HEK293 (cell line): Measurements from ENCODE around the gene FAM78B.

Experiments used
- CTCF ChIA-PET: fragments of 350-600 bp; formaldehyde crosslinking; extraction: SDS; loops from one replicate; lab custom pipeline; 2021; ENCODE audit warnings: antibody characterized with exemption; lab: Yijun Ruan, JAX
- POLR2A ChIA-PET: fragments of 300-600 bp; formaldehyde crosslinking; extraction: SDS; loops from one replicate; lab custom pipeline; 2020; ENCODE audit warnings: antibody characterized with exemption, inconsistent platforms; lab: Yijun Ruan, JAX
- H3K27ac ChIP-seq: fragments of 200-500 bp; sonication (Bioruptor generic); 2 replicates; pipeline ENCODE4 v1.5.1; 2014; ENCODE audit warnings: low read depth, low read length, control low read depth, inconsistent platforms; ENCODE audit errors: extremely low read depth
- H3K36me3 ChIP-seq, 2 experiments: fragments of 200-500 bp in 1 of 2; sonication (Bioruptor generic) in 1 of 2; 1 replicate in 1 of 2; 2 replicates in 1 of 2; pipeline ENCODE4 v1.5.1; 2014 to 2017; ENCODE audit warnings: inconsistent platforms in 2 of 2, low read length in 2 of 2; ENCODE audit not compliant: control insufficient read depth in 2 of 2, insufficient read depth in 1 of 2
- H3K4me1 ChIP-seq: fragments of 200-500 bp; sonication (Bioruptor generic); 2 replicates; pipeline ENCODE4 v1.5.1; 2014; ENCODE audit warnings: mild to moderate bottlenecking, low read length, inconsistent platforms; ENCODE audit not compliant: control insufficient read depth, insufficient read depth
- H3K4me3 ChIP-seq: 2 replicates; pipeline ENCODE4 v1.5.1; 2011; ENCODE audit warnings: low read depth, mild to moderate bottlenecking, control low read depth, low read length, moderate library complexity
- H3K9me3 ChIP-seq: fragments of 200-500 bp; sonication (Bioruptor generic); 2 replicates; pipeline ENCODE4 v1.5.1; 2014; ENCODE audit warnings: low read depth, low read length, inconsistent platforms; ENCODE audit not compliant: control insufficient read depth, insufficient read depth
- EGR2 ChIP-seq: fragments of 450-650 bp; formaldehyde crosslinking; IDR thresholded peaks from 2 replicates; pipeline ENCODE4 v1.5.1; 2016; ENCODE audit warnings: low read depth, missing biosample characterization, missing genetic modification characterization
- GLI4 ChIP-seq: fragments of 450-650 bp; formaldehyde crosslinking; IDR thresholded peaks from 2 replicates; pipeline ENCODE4 v1.5.1; 2016; ENCODE audit warnings: missing biosample characterization, missing genetic modification characterization
- REPIN1 ChIP-seq: fragments of 450-650 bp; formaldehyde crosslinking; IDR thresholded peaks from 2 replicates; pipeline ENCODE4 v1.5.1; 2017; ENCODE audit warnings: missing biosample characterization, missing genetic modification characterization, low read depth
- SCRT2 ChIP-seq: fragments of 450-650 bp; formaldehyde crosslinking; IDR thresholded peaks from 2 replicates; pipeline ENCODE4 v1.5.1; 2016; ENCODE audit warnings: missing biosample characterization, missing genetic modification characterization
- SETDB1 ChIP-seq: IDR thresholded peaks from one replicate; pipeline ENCODE4 v1.6.1; 2017; ENCODE audit warnings: mild to moderate bottlenecking, low read length, moderate library complexity, mixed read lengths; ENCODE audit not compliant: insufficient read length
- ZBTB48 ChIP-seq: fragments of 450-650 bp; formaldehyde crosslinking; IDR thresholded peaks from 2 replicates; pipeline ENCODE4 v1.5.1; 2016; ENCODE audit warnings: missing biosample characterization, missing genetic modification characterization
- ZBTB7A ChIP-seq: fragments of 450-650 bp; formaldehyde crosslinking; IDR thresholded peaks from 2 replicates; pipeline ENCODE4 v1.5.1; 2016; ENCODE audit warnings: low read depth, missing biosample characterization, missing genetic modification characterization
- ZFHX2 ChIP-seq: fragments of 450-650 bp; formaldehyde crosslinking; conservative IDR thresholded peaks from 2 replicates; pipeline ENCODE4 v1.5.1; 2016; ENCODE audit warnings: missing biosample characterization, missing genetic modification characterization
- ZNF174 ChIP-seq: fragments of 450-650 bp; formaldehyde crosslinking; IDR thresholded peaks from 2 replicates; pipeline ENCODE4 v1.5.0; 2017; ENCODE audit warnings: missing biosample characterization, mild to moderate bottlenecking, missing genetic modification characterization
- ZNF211 ChIP-seq: fragments of 450-650 bp; formaldehyde crosslinking; IDR thresholded peaks from 2 replicates; pipeline ENCODE4 v1.5.1; 2016; ENCODE audit warnings: low read depth, missing biosample characterization, missing genetic modification characterization
- ZNF214 ChIP-seq: fragments of 450-650 bp; formaldehyde crosslinking; IDR thresholded peaks from 2 replicates; pipeline ENCODE4 v1.5.1; 2017; ENCODE audit warnings: missing biosample characterization, mild to moderate bottlenecking, missing genetic modification characterization, borderline replicate concordance
- ZNF335 ChIP-seq: fragments of 450-650 bp; formaldehyde crosslinking; conservative IDR thresholded peaks from 2 replicates; pipeline ENCODE4 v1.5.1; 2016; ENCODE audit warnings: missing biosample characterization, missing genetic modification characterization
- ZNF350 ChIP-seq: fragments of 450-650 bp; formaldehyde crosslinking; IDR thresholded peaks from 2 replicates; pipeline ENCODE4 v1.5.0; 2017; ENCODE audit warnings: missing biosample characterization, mild to moderate bottlenecking, missing genetic modification characterization
- ZNF354C ChIP-seq: fragments of 450-650 bp; formaldehyde crosslinking; IDR thresholded peaks from 2 replicates; pipeline ENCODE4 v1.5.1; 2016; ENCODE audit warnings: missing biosample characterization, missing genetic modification characterization, low read depth, borderline replicate concordance
- ZNF423 ChIP-seq: fragments of 450-650 bp; formaldehyde crosslinking; IDR thresholded peaks from 2 replicates; pipeline ENCODE4 v1.5.1; 2016; ENCODE audit warnings: missing biosample characterization, missing genetic modification characterization
- ZNF488 ChIP-seq: fragments of 450-650 bp; formaldehyde crosslinking; IDR thresholded peaks from 2 replicates; pipeline ENCODE4 v1.5.1; 2016; ENCODE audit warnings: missing biosample characterization, missing genetic modification characterization
- ZNF521 ChIP-seq: fragments of 450-650 bp; formaldehyde crosslinking; IDR thresholded peaks from 2 replicates; pipeline ENCODE4 v1.5.1; 2017; ENCODE audit warnings: missing biosample characterization, mild to moderate bottlenecking, missing genetic modification characterization
- ZNF548 ChIP-seq: fragments of 450-650 bp; formaldehyde crosslinking; IDR thresholded peaks from 2 replicates; pipeline ENCODE4 v1.5.1; 2016; ENCODE audit warnings: missing biosample characterization, missing genetic modification characterization
- ZNF561 ChIP-seq: fragments of 450-650 bp; IDR thresholded peaks from 2 replicates; pipeline ENCODE4 v1.5.1; 2018; ENCODE audit warnings: missing biosample characterization, missing genetic modification characterization, borderline replicate concordance
- ZNF571 ChIP-seq: fragments of 450-650 bp; formaldehyde crosslinking; IDR thresholded peaks from 2 replicates; pipeline ENCODE4 v1.5.0; 2017; ENCODE audit warnings: missing biosample characterization, missing genetic modification characterization
- ZNF658 ChIP-seq: fragments of 450-650 bp; formaldehyde crosslinking; IDR thresholded peaks from 2 replicates; pipeline ENCODE4; 2016; ENCODE audit warnings: missing biosample characterization, missing genetic modification characterization
- ZNF707 ChIP-seq: fragments of 450-650 bp; formaldehyde crosslinking; IDR thresholded peaks from 2 replicates; pipeline ENCODE4 v1.5.1; 2016; ENCODE audit warnings: missing biosample characterization, missing genetic modification characterization
- ZNF792 ChIP-seq: fragments of 450-650 bp; formaldehyde crosslinking; IDR thresholded peaks from 2 replicates; pipeline ENCODE4 v1.5.1; 2016; ENCODE audit warnings: missing biosample characterization, missing genetic modification characterization
- TF ChIP-seq, protein P1 (sequence below): sonication (generic); formaldehyde crosslinking; IDR thresholded peaks from 2 replicates; pipeline ENCODE4 v1.8.1; 2022; ENCODE audit warnings: mild to moderate bottlenecking, moderate library complexity, missing genetic modification reagents
- TF ChIP-seq, protein P2 (sequence below): fragments of 450-650 bp; formaldehyde crosslinking; IDR thresholded peaks from 2 replicates; pipeline ENCODE4 v1.5.1; 2016; ENCODE audit warnings: missing biosample characterization, missing genetic modification characterization

The FAM78B gene

GRCh38 chr1:166084613-166085012 is 82.2 kb downstream of the FAM78B start:
- Histone ChIP-seq H3K9me3 (no peaks in the 10 kb centered on the region), H3K36me3 (no peaks in the 10 kb centered on the region), H3K4me1 (no peaks in the 10 kb centered on the region), H3K27ac (no peak overlapping the region), H3K4me3 (no peak overlapping the region)
- ChIA-PET CTCF (interaction anchor here (0.6 kb wide), 1 partner anchor 157 kb away, joined by 3 read pairs; no protein-coding TSS in a partner anchor), POLR2A (no interaction called here)
- TF ChIP-seq ZNF335 (tag by site-specific recombination), result no peak
- TF ChIP-seq ZNF658 (tag by site-specific recombination), result no peak
- TF ChIP-seq ZNF214, result no peak
- no peak for TF ChIP-seq ZFHX2 (tag by site-specific recombination)
- no peak for TF ChIP-seq REPIN1 (tag by site-specific recombination)
- TF ChIP-seq ZBTB48 (tag by site-specific recombination), result no peak
- TF ChIP-seq ZNF211 (tag by site-specific recombination), result no peak
- no peak for TF ChIP-seq SCRT2 (tag by site-specific recombination)
- no peak for TF ChIP-seq GLI4 (tag by site-specific recombination)
- TF ChIP-seq ZNF488 (tag by site-specific recombination), result no peak
- TF ChIP-seq ZNF792 (tag by site-specific recombination), result no peak
- no peak for TF ChIP-seq SETDB1
- TF ChIP-seq ZNF423 (tag by site-specific recombination), result no peak
- TF ChIP-seq ZNF571 (tag by site-specific recombination), result no peak
- no peak for TF ChIP-seq ZBTB7A (tag by site-specific recombination)

DNA sequence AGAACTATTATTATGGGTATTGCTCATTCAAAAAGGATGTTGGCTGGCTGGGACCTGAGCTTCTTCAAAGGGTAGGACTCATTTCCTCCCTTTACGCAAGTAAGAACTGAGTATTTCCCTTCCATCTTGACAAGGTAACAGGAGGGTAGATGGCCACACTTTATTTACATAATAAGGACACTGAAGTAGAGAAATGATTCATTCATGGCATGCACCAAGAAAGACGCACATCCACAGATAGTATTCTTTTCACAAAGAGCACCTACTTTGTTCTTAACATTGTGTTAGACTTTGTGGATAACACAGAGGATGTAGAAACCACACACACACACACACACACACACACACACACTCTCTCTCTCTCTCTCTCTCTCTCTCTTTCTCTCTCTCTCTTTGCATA is 82.9 kb downstream of the FAM78B start:
- Histone ChIP-seq H3K4me1 (no peaks in the 10 kb centered on the region), H3K9me3 (no peaks in the 10 kb centered on the region)
- TF ChIP-seq ZNF561 (tag by site-specific recombination) (no peak), ZNF354C (tag by site-specific recombination) (no peak), ZNF174 (tag by site-specific recombination) (no peak), ZNF521 (tag by site-specific recombination) (no peak), EGR2 (no peak), ZNF658 (tag by site-specific recombination) (no peak), ZNF548 (tag by site-specific recombination) (no peak), ZNF350 (tag by site-specific recombination) (no peak), ZBTB48 (tag by site-specific recombination) (no peak), ZNF707 (tag by site-specific recombination) (no peak)
- TF ChIP-seq, protein P1, sequence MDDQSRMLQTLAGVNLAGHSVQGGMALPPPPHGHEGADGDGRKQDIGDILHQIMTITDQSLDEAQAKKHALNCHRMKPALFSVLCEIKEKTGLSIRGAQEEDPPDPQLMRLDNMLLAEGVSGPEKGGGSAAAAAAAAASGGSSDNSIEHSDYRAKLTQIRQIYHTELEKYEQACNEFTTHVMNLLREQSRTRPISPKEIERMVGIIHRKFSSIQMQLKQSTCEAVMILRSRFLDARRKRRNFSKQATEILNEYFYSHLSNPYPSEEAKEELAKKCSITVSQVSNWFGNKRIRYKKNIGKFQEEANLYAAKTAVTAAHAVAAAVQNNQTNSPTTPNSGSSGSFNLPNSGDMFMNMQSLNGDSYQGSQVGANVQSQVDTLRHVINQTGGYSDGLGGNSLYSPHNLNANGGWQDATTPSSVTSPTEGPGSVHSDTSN (CRISPR knock-in tag), result no peak
- TF ChIP-seq, protein P2, sequence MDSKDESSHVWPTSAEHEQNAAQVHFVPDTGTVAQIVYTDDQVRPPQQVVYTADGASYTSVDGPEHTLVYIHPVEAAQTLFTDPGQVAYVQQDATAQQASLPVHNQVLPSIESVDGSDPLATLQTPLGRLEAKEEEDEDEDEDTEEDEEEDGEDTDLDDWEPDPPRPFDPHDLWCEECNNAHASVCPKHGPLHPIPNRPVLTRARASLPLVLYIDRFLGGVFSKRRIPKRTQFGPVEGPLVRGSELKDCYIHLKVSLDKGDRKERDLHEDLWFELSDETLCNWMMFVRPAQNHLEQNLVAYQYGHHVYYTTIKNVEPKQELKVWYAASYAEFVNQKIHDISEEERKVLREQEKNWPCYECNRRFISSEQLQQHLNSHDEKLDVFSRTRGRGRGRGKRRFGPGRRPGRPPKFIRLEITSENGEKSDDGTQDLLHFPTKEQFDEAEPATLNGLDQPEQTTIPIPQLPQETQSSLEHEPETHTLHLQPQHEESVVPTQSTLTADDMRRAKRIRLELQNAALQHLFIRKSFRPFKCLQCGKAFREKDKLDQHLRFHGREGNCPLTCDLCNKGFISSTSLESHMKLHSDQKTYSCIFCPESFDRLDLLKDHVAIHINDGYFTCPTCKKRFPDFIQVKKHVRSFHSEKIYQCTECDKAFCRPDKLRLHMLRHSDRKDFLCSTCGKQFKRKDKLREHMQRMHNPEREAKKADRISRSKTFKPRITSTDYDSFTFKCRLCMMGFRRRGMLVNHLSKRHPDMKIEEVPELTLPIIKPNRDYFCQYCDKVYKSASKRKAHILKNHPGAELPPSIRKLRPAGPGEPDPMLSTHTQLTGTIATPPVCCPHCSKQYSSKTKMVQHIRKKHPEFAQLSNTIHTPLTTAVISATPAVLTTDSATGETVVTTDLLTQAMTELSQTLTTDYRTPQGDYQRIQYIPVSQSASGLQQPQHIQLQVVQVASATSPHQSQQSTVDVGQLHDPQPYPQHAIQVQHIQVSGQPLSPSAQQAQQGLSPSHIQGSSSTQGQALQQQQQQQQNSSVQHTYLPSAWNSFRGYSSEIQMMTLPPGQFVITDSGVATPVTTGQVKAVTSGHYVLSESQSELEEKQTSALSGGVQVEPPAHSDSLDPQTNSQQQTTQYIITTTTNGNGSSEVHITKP, result no peak
- TF ChIP-seq, all 188 proteins: peak for 0
- no peak overlapping the region for H3K4me3 ChIP-seq
- POLR2A ChIA-PET, result no interaction called here
- CTCF ChIA-PET, result no interaction called here
- no peak overlapping the region for H3K27ac ChIP-seq
- no peaks in the 10 kb centered on the region for H3K36me3 ChIP-seq
